Trophoblast cell (in vitro differentiated cells and primary cell): Measurements from ENCODE around the gene FGFR3.

Source experiments
- DNase-seq, 2 donors: peaks; one replicate each; pipeline ENCODE4 v3.0.0-alpha.2; 2016
- H2AFZ ChIP-seq: 2 replicates; pipeline ENCODE4 v1.6.1; 2013; ENCODE audit warnings: low read length, moderate library complexity, mild to moderate bottlenecking; ENCODE audit not compliant: insufficient read depth, poor library complexity
- H2AK5ac ChIP-seq: 2 replicates; pipeline ENCODE4 v1.6.1; 2013; ENCODE audit warnings: mild to moderate bottlenecking, low read length
- H2BK120ac ChIP-seq: 2 replicates; pipeline ENCODE4 v1.6.1; 2013; ENCODE audit warnings: low read length, mild to moderate bottlenecking, moderate library complexity; ENCODE audit not compliant: insufficient read depth, poor library complexity
- H2BK12ac ChIP-seq: 2 replicates; pipeline ENCODE4 v1.6.1; 2013; ENCODE audit warnings: mild to moderate bottlenecking, low read length, moderate library complexity
- H2BK5ac ChIP-seq: 2 replicates; pipeline ENCODE4 v1.6.1; 2013; ENCODE audit warnings: low read length, low read depth, moderate library complexity, mild to moderate bottlenecking; ENCODE audit not compliant: poor library complexity
- H3K14ac ChIP-seq: 2 replicates; pipeline ENCODE4 v1.6.1; 2013; ENCODE audit warnings: mild to moderate bottlenecking, low read length
- H3K18ac ChIP-seq: 2 replicates; pipeline ENCODE4 v1.6.1; 2013; ENCODE audit warnings: mild to moderate bottlenecking, low read length
- H3K23ac ChIP-seq: 2 replicates; pipeline ENCODE4 v1.6.1; 2013; ENCODE audit warnings: low read length
- H3K27ac ChIP-seq: 2 replicates; pipeline ENCODE4 v1.5.1; 2013; ENCODE audit warnings: low read depth, mild to moderate bottlenecking, inconsistent platforms, low read length, moderate library complexity
- H3K27me3 ChIP-seq: 2 replicates; pipeline ENCODE4 v1.6.1; 2013; ENCODE audit warnings: inconsistent platforms, mild to moderate bottlenecking, low read length, moderate library complexity; ENCODE audit not compliant: insufficient read depth
- H3K36me3 ChIP-seq, 2 experiments: 1 replicate in 1 of 2; 2 replicates in 1 of 2; pipeline ENCODE4 v1.6.1; 2013; ENCODE audit warnings: low read length in 2 of 2, mild to moderate bottlenecking in 2 of 2, moderate library complexity in 1 of 2; ENCODE audit not compliant: insufficient read depth in 2 of 2, control insufficient read depth in 1 of 2
- H3K4ac ChIP-seq: 2 replicates; pipeline ENCODE4 v1.6.1; 2013; ENCODE audit warnings: low read depth, mild to moderate bottlenecking, low read length, moderate library complexity
- H3K4me1 ChIP-seq, 2 experiments: 1 replicate in 1 of 2; 2 replicates in 1 of 2; pipeline ENCODE4 v1.6.1; 2013; ENCODE audit warnings: low read length in 2 of 2, mild to moderate bottlenecking in 2 of 2, moderate library complexity in 1 of 2; ENCODE audit not compliant: insufficient read depth in 2 of 2, control insufficient read depth in 1 of 2
- H3K4me2 ChIP-seq: 2 replicates; pipeline ENCODE4 v1.6.1; 2013; ENCODE audit warnings: inconsistent platforms, mild to moderate bottlenecking, low read length, moderate library complexity
- H3K4me3 ChIP-seq: 2 replicates; pipeline ENCODE4 v1.5.1; 2013; ENCODE audit warnings: mild to moderate bottlenecking, low read depth, low read length, inconsistent platforms
- H3K79me1 ChIP-seq: one replicate; pipeline ENCODE4 v1.6.1; 2013; ENCODE audit warnings: low read length
- H3K79me2 ChIP-seq: 2 replicates; pipeline ENCODE4 v1.6.1; 2013; ENCODE audit warnings: low read length, mild to moderate bottlenecking; ENCODE audit not compliant: control insufficient read depth, insufficient read depth, poor library complexity
- H3K9ac ChIP-seq: 2 replicates; pipeline ENCODE4 v1.6.1; 2013; ENCODE audit warnings: mild to moderate bottlenecking, low read length
- H3K9me3 ChIP-seq: 2 replicates; pipeline ENCODE4 v1.6.1; 2013; ENCODE audit warnings: low read depth, mild to moderate bottlenecking, control low read depth, inconsistent platforms, low read length; ENCODE audit not compliant: insufficient read depth
- H4K12ac ChIP-seq: 2 replicates; pipeline ENCODE4 v1.6.1; 2013; ENCODE audit warnings: low read depth, mild to moderate bottlenecking, low read length, moderate library complexity
- H4K8ac ChIP-seq: 2 replicates; pipeline ENCODE4 v1.6.1; 2013; ENCODE audit warnings: low read depth, mild to moderate bottlenecking, low read length, moderate library complexity
- H4K91ac ChIP-seq: one replicate; pipeline ENCODE4 v1.6.1; 2013; ENCODE audit warnings: low read depth, mild to moderate bottlenecking, low read length, moderate library complexity
- WGBS: extraction: QIAGEN DNeasy Blood & Tissue Kit; methylation state at CpG from one replicate; pipeline ENCODE4 v1.1.7; 2013; ENCODE audit warnings: missing lambda C conversion rate; ENCODE audit not compliant: insufficient read length, insufficient coverage; ENCODE audit errors: extremely low coverage; 5-methylcytosine and 5-hydroxymethylcytosine counted together

The FGFR3 gene

DNA sequence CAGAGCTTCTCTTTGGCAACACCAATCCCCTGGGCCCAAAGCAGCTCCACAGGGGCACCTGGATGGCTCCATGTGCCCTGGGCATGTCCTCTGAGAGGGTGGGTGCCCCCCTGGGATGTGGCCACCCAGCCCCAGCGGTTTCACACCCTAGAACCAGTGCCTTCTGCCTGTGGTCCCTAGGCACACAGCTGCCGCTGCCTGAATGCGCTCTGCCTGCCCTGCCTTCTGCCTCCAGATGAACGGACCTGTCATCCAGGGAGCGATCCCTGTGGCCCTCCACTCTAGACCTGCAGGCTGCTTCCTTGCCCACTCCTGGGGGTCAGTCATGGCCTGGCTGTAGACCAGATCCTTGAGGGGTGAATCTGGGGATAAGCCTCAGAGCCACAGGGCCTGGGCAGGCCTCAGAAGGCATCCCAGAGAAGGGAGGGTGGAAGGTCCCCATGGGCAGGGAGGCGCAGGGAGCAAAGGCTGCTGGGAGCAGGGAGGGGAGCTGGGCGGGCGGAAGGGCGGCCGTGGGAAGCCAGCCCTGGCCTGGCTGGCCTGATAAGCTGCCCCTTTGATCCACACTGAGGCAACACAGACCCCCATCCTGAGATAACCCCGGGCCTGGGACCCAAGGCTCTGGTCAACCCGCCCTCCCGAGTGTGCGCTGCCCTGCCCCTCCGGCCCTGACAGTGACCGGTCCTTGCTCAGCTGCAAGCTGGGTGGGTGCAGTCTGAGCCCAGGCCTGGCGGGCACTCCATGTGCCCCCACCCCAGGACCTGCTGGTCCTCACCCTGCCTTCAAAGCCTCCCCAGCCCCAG is 8.1 kb upstream of the FGFR3 start:
- no peak overlapping the region for H4K12ac ChIP-seq
- no peak overlapping the region for H3K23ac ChIP-seq
- H3K27ac ChIP-seq = no peak overlapping the region
- no peak for DNase-seq
- no peak overlapping the region for H3K4ac ChIP-seq
- no peaks in the 10 kb centered on the region for H3K36me3 ChIP-seq
- no peak overlapping the region for H2BK12ac ChIP-seq
- no peaks in the 10 kb centered on the region for H3K27me3 ChIP-seq
- no peak overlapping the region for H3K9ac ChIP-seq
- no peak overlapping the region for H3K4me3 ChIP-seq
- no peak overlapping the region for H2AFZ ChIP-seq
- no peak overlapping the region for H4K91ac ChIP-seq
- no peak overlapping the region for H2BK5ac ChIP-seq
- H3K4me2 ChIP-seq = no peak overlapping the region
- no peak overlapping the region for H2BK120ac ChIP-seq
- no peak overlapping the region for H3K18ac ChIP-seq
- peaks cover 2% of the 10 kb centered on the region for H3K9me3 ChIP-seq
- H4K8ac ChIP-seq = no peak overlapping the region
- peaks cover 2 to 5% of the 10 kb centered on the region in 2 experiments for H3K4me1 ChIP-seq
- no peaks in the 10 kb centered on the region for H3K79me2 ChIP-seq
- no peaks in the 10 kb centered on the region for H3K79me1 ChIP-seq
- WGBS = no CpG with 5 or more reads among the region's 17 CpGs
- H2AK5ac ChIP-seq = no peak overlapping the region
- H3K14ac ChIP-seq = no peak overlapping the region

DNA sequence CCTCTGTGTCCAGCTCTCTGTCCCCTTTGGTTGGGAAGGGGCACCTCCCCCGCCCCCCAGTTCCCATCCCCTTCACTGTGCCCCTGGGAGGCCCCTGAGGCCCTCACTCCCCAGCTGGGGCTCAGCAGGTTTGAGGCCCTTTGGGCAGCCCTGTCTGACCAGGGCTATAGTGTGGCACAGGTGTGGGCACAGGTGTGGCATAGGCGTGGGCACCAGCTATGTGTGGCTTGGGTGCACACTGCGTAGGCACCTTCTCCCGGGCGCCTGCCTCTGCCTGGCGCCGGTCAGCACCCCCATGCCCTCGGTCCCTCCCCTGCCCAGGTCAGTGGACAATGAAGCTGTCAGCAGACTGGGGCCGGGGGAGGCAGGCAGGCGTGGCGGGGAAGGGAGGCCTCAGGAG is 7.5 kb upstream of the FGFR3 start:
- Histone ChIP-seq H2AK5ac (no peak overlapping the region), H3K23ac (no peak overlapping the region), H3K36me3 (no peaks in the 10 kb centered on the region), H2BK12ac (no peak overlapping the region), H3K4me1 (peaks cover 0 to 2% of the 10 kb centered on the region in 2 experiments), H3K14ac (no peak overlapping the region), H3K18ac (no peak overlapping the region), H3K27me3 (no peaks in the 10 kb centered on the region), H3K27ac (no peak overlapping the region), H4K8ac (no peak overlapping the region), H3K4me2 (no peak overlapping the region), H3K4me3 (no peak overlapping the region), H2BK120ac (no peak overlapping the region), H2AFZ (no peak overlapping the region), H3K9me3 (peaks cover 2% of the 10 kb centered on the region), H3K79me1 (no peaks in the 10 kb centered on the region), H2BK5ac (no peak overlapping the region), H4K91ac (no peak overlapping the region), H4K12ac (no peak overlapping the region), H3K4ac (no peak overlapping the region), H3K9ac (no peak overlapping the region), H3K79me2 (no peaks in the 10 kb centered on the region)
- no peak for DNase-seq
- no CpG with 5 or more reads among the region's 11 CpGs for WGBS

DNA sequence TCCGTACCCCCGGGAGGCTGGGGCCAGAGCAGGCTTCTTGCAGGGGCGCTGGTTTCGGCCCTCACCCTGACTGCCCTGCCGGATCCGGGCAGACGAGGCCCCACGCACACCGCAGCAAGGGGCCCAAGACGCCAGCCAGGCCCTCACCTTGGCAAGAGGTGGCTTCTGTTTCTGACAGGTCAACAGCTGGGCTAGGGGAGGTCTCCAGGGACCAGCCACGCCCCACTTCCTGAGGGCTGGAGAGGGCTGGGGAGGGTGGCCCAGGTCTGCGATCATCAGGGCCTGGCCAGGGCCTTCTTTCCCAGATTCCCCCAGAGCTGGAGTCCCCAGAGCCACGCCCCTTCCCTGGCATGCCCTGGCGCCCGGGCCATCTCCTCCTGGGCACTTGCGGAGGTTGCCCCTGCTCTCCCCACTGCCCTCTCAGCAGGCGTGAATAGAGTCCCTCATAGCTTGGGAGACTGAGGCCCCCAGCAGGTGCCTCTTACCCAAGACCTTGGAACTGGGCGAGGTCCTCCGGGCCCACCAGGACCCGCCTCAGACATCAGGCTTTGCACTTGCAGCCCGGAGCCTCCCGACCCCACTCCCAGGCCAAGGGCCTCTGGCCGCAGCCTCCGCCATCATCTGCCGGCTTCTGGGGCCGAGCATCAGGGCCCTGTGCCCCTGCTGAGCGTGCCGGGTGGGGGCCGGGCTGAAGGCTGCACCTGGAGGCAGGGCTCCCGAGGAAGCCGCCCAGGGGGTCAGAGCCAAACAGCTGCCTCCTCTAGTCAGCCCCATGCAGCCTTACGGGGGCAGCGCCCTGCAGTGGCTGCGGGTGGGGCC is 6.3 kb upstream of the FGFR3 start:
- no peak overlapping the region for H2BK5ac ChIP-seq
- H3K4me2 ChIP-seq = no peak overlapping the region
- H3K4ac ChIP-seq = no peak overlapping the region
- no peaks in the 10 kb centered on the region for H3K79me2 ChIP-seq
- no CpG with 5 or more reads among the region's 34 CpGs for WGBS
- H3K4me1 ChIP-seq = peaks cover 0 to 2% of the 10 kb centered on the region in 2 experiments
- H3K9ac ChIP-seq = no peak overlapping the region
- H4K91ac ChIP-seq = no peak overlapping the region
- no peak overlapping the region for H2AFZ ChIP-seq
- H4K12ac ChIP-seq = no peak overlapping the region
- no peaks in the 10 kb centered on the region for H3K36me3 ChIP-seq
- H2AK5ac ChIP-seq = no peak overlapping the region
- no peak overlapping the region for H3K27ac ChIP-seq
- DNase-seq = no peak
- H3K18ac ChIP-seq = no peak overlapping the region
- H3K23ac ChIP-seq = no peak overlapping the region
- H3K4me3 ChIP-seq = no peak overlapping the region
- H3K27me3 ChIP-seq = no peaks in the 10 kb centered on the region
- H2BK120ac ChIP-seq = no peak overlapping the region
- H3K14ac ChIP-seq = no peak overlapping the region
- H3K79me1 ChIP-seq = no peaks in the 10 kb centered on the region
- peaks cover 2% of the 10 kb centered on the region for H3K9me3 ChIP-seq
- no peak overlapping the region for H2BK12ac ChIP-seq
- no peak overlapping the region for H4K8ac ChIP-seq

DNA sequence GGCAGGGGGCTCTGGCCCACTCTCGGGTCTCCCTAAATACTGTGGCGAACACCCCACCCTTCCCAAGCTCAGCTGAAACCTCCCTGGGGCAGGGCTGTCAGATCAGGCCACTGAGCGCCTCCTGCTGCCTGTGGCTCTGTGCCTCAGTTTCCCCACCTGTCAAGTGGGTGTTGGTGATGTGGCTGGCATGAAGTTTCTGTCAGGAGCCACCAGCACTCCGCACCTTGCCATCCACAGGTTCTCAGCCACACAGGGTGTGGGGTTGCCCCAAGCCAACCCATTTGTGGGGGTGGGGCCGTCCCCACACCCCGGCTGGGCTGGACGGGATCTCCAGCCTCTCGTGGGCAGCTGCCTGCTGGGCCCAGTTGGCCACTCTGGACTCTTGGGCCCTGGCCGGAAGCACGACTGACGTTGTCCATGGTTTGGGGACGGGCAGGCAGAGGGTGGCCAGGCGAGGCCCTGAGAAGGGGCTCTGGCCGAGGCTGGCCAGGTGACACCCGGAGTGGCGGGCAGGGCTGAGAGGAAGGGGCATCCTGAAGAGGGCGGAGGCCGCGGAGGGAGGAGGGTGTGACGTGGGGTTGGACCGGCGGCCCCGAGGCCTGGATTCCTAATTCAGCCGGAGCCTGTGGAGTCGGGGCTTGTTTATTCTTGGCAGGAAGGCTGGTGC is 5.5 kb upstream of the FGFR3 start:
- H3K4me3 ChIP-seq = no peak overlapping the region
- no peak overlapping the region for H4K12ac ChIP-seq
- peaks cover 2% of the 10 kb centered on the region for H3K9me3 ChIP-seq
- no peak overlapping the region for H3K27ac ChIP-seq
- peaks cover 0 to 3% of the 10 kb centered on the region in 2 experiments for H3K4me1 ChIP-seq
- H3K9ac ChIP-seq = no peak overlapping the region
- no CpG with 5 or more reads among the region's 25 CpGs for WGBS
- no peak for DNase-seq
- H4K8ac ChIP-seq = no peak overlapping the region
- H3K4me2 ChIP-seq = no peak overlapping the region
- H3K27me3 ChIP-seq = peaks cover 5% of the 10 kb centered on the region
- no peak overlapping the region for H2AFZ ChIP-seq
- no peak overlapping the region for H4K91ac ChIP-seq
- H3K36me3 ChIP-seq = no peaks in the 10 kb centered on the region
- H2BK120ac ChIP-seq = no peak overlapping the region
- no peaks in the 10 kb centered on the region for H3K79me1 ChIP-seq
- H2BK12ac ChIP-seq = no peak overlapping the region
- no peaks in the 10 kb centered on the region for H3K79me2 ChIP-seq
- no peak overlapping the region for H3K14ac ChIP-seq
- H3K23ac ChIP-seq = no peak overlapping the region
- no peak overlapping the region for H3K18ac ChIP-seq
- H2AK5ac ChIP-seq = no peak overlapping the region
- H2BK5ac ChIP-seq = no peak overlapping the region
- H3K4ac ChIP-seq = no peak overlapping the region
